HepG2 (cell line): ENCODE measurements around the gene PPAN. TPM values are rescaled to one million over a fixed set of nuclear protein-coding genes. Genes with fewer than 3 reads are reported as not detected.

Source experiments
- ATAC-seq: fragments of 200-7000 bp; cut with Tn5 transposase; 3 replicates; pipeline ENCODE4 v1.9.1; 2020; ENCODE audit warnings: mild to moderate bottlenecking, moderate library complexity
- BruUV-seq: library from RNA; stranded (reverse); fragments of 400-500 nt; replicated peaks from 2 replicates; lab custom pipeline; 2021; lab: Mats Ljungman, UMichigan
- CTCF ChIA-PET: fragments of 300-600 bp; formaldehyde crosslinking; extraction: SDS; loops from one replicate; lab custom pipeline; 2021; ENCODE audit warnings: low total read pairs, inconsistent platforms, low intra/inter-chr PET ratio; lab: Yijun Ruan, JAX
- POLR2A ChIA-PET: fragments of 350-600 bp; sonication (Branson Sonifier 250); formaldehyde crosslinking; loops from one replicate; lab custom pipeline; 2020; ENCODE audit warnings: antibody characterized with exemption, inconsistent platforms; lab: Yijun Ruan, JAX
- DNase-seq: peaks from one replicate; pipeline ENCODE4 v3.0.0-alpha.2; 2015; ENCODE audit warnings: low spot score
- FAIRE-seq: peaks from 3 replicates; lab custom pipeline; 2011; peaks lifted over from hg19 to GRCh38; lab: Jason Lieb, UNC
- H2AFZ ChIP-seq: one replicate; pipeline ENCODE4 v1.6.1; 2011; ENCODE audit warnings: low read length, inconsistent platforms
- H3K27ac ChIP-seq: fragments of 300-600 bp; 3 replicates; pipeline ENCODE4 v1.8.0; 2011; ENCODE audit warnings: mixed run types, mild to moderate bottlenecking, mixed read lengths, low read length, inconsistent platforms; ENCODE audit not compliant: insufficient read depth; ENCODE audit errors: extremely low read length
- H3K27me3 ChIP-seq, 2 experiments: fragments of 200-600 bp in 1 of 2; 2 replicates in 1 of 2; 3 replicates in 1 of 2; pipeline versions ENCODE4 v1.6.0 to v1.8.0; 2011; ENCODE audit warnings: low read length in 2 of 2, mild to moderate bottlenecking in 2 of 2, moderate library complexity in 2 of 2, inconsistent platforms in 1 of 2; ENCODE audit not compliant: insufficient read depth in 2 of 2, control insufficient read depth in 1 of 2
- H3K36me3 ChIP-seq, 2 experiments: fragments of 200-600 bp in 1 of 2; replicated peaks in 1 of 2; 2 replicates in 1 of 2; 3 replicates in 1 of 2; pipeline versions ENCODE4 v1.5.1 to v1.8.0; 2011; ENCODE audit warnings: low read length in 2 of 2, inconsistent platforms in 1 of 2; ENCODE audit not compliant: insufficient read depth in 2 of 2, control insufficient read depth in 1 of 2
- H3K4me1 ChIP-seq: 2 replicates; pipeline ENCODE4 v1.5.1; 2012; ENCODE audit warnings: low read length, inconsistent platforms; ENCODE audit not compliant: insufficient read depth
- H3K4me2 ChIP-seq: 2 replicates; pipeline ENCODE4 v1.6.0; 2011; ENCODE audit warnings: low read depth, low read length, inconsistent platforms
- H3K4me3 ChIP-seq, 3 experiments: fragments of 200-600 bp in 1 of 3; sonication (generic), shearing (Covaris generic) in 1 of 3; replicated peaks in 1 of 3; 2 replicates each; pipeline ENCODE4 v1.5.1; 2011 to 2016; ENCODE audit warnings: low read length in 3 of 3, inconsistent platforms in 2 of 3, low read depth in 2 of 3, mild to moderate bottlenecking in 2 of 3, control low read depth in 1 of 3, mixed read lengths in 1 of 3; ENCODE audit not compliant: insufficient read depth in 1 of 3
- H3K79me2 ChIP-seq: one replicate; pipeline ENCODE4 v1.6.1; 2011; ENCODE audit warnings: low read length, inconsistent platforms; ENCODE audit not compliant: insufficient read depth
- H3K9ac ChIP-seq: 2 replicates; pipeline ENCODE4 v1.6.0; 2011; ENCODE audit warnings: mild to moderate bottlenecking, low read depth, low read length, inconsistent platforms; ENCODE audit not compliant: insufficient read depth
- H3K9me3 ChIP-seq: 2 replicates; pipeline ENCODE4 v1.5.1; 2012; ENCODE audit warnings: mild to moderate bottlenecking, low read length
- H4K20me1 ChIP-seq: 2 replicates; pipeline ENCODE4 v1.6.0; 2011; ENCODE audit warnings: inconsistent platforms, mild to moderate bottlenecking, low read length, moderate library complexity; ENCODE audit not compliant: insufficient read depth
- ARID2 ChIP-seq: sonication (generic); formaldehyde crosslinking; IDR thresholded peaks from 2 replicates; pipeline ENCODE4 v1.8.1; 2022; ENCODE audit warnings: mild to moderate bottlenecking, missing genetic modification reagents, borderline replicate concordance
- ATAD3A ChIP-seq: sonication (generic); formaldehyde crosslinking; IDR thresholded peaks from 2 replicates; pipeline ENCODE4 v1.4.0; 2020; ENCODE audit warnings: missing genetic modification reagents
- GMEB2 ChIP-seq: IDR thresholded peaks from 2 replicates; pipeline ENCODE4 v1.6.1; 2016; ENCODE audit warnings: missing biosample characterization, missing genetic modification reagents, low read depth
- MYNN ChIP-seq: sonication (generic); formaldehyde crosslinking; IDR thresholded peaks from 2 replicates; pipeline ENCODE4 v1.4.0; 2020; ENCODE audit warnings: mild to moderate bottlenecking, low read depth, missing genetic modification reagents
- SOX6 ChIP-seq, 2 experiments: fragments of 450-650 bp in 1 of 2; sonication (generic) in 1 of 2; formaldehyde crosslinking in 1 of 2; IDR thresholded peaks; 2 replicates each; pipeline versions ENCODE4 v1.4.0 to v1.6.1; 2017 to 2020; ENCODE audit warnings: antibody characterized with exemption in 1 of 2, mild to moderate bottlenecking in 1 of 2, missing genetic modification reagents in 1 of 2
- ZNF367 ChIP-seq: sonication (generic); formaldehyde crosslinking; IDR thresholded peaks from 2 replicates; pipeline ENCODE4 v1.4.0; 2020; ENCODE audit warnings: missing genetic modification reagents, borderline replicate concordance
- WGBS: methylation state at CpG from one replicate; pipeline ENCODE4 v1.1.6; 2017; ENCODE audit warnings: low lambda C conversion rate; 5-methylcytosine and 5-hydroxymethylcytosine counted together
- in situ Hi-C: cut with HindIII; loops from 2 replicates; pipeline ENCODE4 v1.10.0; 2017; ENCODE audit warnings: low pct_unique_long_range_greater_than_20kb; ENCODE audit not compliant: extremely low pct_ligation_motif_present
- intact Hi-C: fragments of 100-400 bp; cut with micrococcal nuclease; formaldehyde crosslinking; loops from one replicate; pipeline ENCODE4 v1.10.0; 2022; ENCODE audit not compliant: unreplicated experiment
- polyA plus RNA-seq, 8 experiments: library from polyadenylated mRNA; depleted of rRNA in 3 of 8; stranded (reverse) in 7 of 8; unstranded in 1 of 8; fragments of >200 nt; fragmentation: Illumina TruSeq in 4 of 8; extraction: Trizol in 4 of 8; gene quantifications; 2 replicates each; pipeline versions ENCODE4 v1.2.1 to v1.2.3, GENCODE V29; 2011 to 2016; ENCODE audit warnings: low read depth in 4 of 8, missing spikeins in 1 of 8, mixed read lengths in 1 of 8; ENCODE audit not compliant: insufficient read depth in 1 of 8
- total RNA-seq, 5 experiments: library from RNA; depleted of rRNA; stranded (reverse); fragments of >200 nt; fragmentation: Illumina TruSeq; extraction: Trizol; gene quantifications; 2 replicates each; pipeline ENCODE4 v1.2.3, GENCODE V29; 2016; ENCODE audit warnings: low read depth in 1 of 5
- TF ChIP-seq, protein P1 (sequence below): sonication (generic); formaldehyde crosslinking; IDR thresholded peaks from 2 replicates; pipeline ENCODE4 v1.4.0; 2020; ENCODE audit warnings: mild to moderate bottlenecking, missing genetic modification reagents
- TF ChIP-seq, protein P2 (sequence below): sonication (generic); formaldehyde crosslinking; IDR thresholded peaks from 2 replicates; pipeline ENCODE4 v1.5.1; 2020; ENCODE audit warnings: mild to moderate bottlenecking, missing genetic modification reagents, borderline replicate concordance

The PPAN gene
- total and polyA plus RNA-seq, 2 of the 13 experiments (the other 11 are each of a cell fraction or from before 2014, with no cell fraction given), result 36.2 to 41.9 TPM

DNA sequence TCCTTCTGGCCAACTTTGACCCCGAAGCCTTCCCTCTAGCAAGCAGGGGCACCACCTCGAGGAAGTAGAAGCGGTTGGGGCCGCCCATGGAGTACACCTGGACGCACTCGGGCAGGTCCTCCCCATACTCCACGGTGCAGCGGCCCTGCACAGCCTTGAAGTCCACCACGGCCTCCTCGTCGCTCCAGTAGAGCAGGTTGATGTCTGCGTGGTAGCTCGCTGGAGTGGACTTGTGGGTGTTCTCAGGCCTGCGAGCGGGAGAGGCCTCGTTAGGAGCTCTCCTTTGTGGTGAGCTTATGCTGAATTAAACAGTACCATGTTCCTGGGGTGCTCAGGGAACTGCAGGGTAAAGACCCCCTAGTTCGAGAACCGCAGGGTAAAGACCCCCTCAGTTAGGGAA lies 35.8 kb downstream of the PPAN start:
- BruUV-seq, result no TSS peak
- ChIA-PET POLR2A (no interaction called here), CTCF (no interaction called here)
- no peak for DNase-seq
- Histone ChIP-seq H3K27me3 (no peaks in the 10 kb centered on the region), H3K4me1 (no peaks in the 10 kb centered on the region), H2AFZ (no peak overlapping the region), H3K27ac (no peak overlapping the region), H4K20me1 (no peaks in the 10 kb centered on the region), H3K79me2 (no peaks in the 10 kb centered on the region), H3K9ac (no peak overlapping the region), H3K4me2 (no peak overlapping the region), H3K9me3 (no peaks in the 10 kb centered on the region), H3K4me3 (no peak overlapping the region), H3K36me3 (peaks cover 49 to 94% of the 10 kb centered on the region in 2 experiments)
- 99% methylated on average over 18 of the region's 18 CpGs for WGBS
- intact Hi-C loops (no loop called here), in situ Hi-C loops (no loop called here)
- ATAC-seq, result no peak
- FAIRE-seq, result no peak
- no peak for TF ChIP-seq ZNF367
- TF ChIP-seq SOX6 (IDR thresholded peaks at IDR 0.05), result no peak
- TF ChIP-seq SOX6 (CRISPR knock-in tag; IDR thresholded peaks at IDR 0.05), result no peak
- TF ChIP-seq, protein P1, sequence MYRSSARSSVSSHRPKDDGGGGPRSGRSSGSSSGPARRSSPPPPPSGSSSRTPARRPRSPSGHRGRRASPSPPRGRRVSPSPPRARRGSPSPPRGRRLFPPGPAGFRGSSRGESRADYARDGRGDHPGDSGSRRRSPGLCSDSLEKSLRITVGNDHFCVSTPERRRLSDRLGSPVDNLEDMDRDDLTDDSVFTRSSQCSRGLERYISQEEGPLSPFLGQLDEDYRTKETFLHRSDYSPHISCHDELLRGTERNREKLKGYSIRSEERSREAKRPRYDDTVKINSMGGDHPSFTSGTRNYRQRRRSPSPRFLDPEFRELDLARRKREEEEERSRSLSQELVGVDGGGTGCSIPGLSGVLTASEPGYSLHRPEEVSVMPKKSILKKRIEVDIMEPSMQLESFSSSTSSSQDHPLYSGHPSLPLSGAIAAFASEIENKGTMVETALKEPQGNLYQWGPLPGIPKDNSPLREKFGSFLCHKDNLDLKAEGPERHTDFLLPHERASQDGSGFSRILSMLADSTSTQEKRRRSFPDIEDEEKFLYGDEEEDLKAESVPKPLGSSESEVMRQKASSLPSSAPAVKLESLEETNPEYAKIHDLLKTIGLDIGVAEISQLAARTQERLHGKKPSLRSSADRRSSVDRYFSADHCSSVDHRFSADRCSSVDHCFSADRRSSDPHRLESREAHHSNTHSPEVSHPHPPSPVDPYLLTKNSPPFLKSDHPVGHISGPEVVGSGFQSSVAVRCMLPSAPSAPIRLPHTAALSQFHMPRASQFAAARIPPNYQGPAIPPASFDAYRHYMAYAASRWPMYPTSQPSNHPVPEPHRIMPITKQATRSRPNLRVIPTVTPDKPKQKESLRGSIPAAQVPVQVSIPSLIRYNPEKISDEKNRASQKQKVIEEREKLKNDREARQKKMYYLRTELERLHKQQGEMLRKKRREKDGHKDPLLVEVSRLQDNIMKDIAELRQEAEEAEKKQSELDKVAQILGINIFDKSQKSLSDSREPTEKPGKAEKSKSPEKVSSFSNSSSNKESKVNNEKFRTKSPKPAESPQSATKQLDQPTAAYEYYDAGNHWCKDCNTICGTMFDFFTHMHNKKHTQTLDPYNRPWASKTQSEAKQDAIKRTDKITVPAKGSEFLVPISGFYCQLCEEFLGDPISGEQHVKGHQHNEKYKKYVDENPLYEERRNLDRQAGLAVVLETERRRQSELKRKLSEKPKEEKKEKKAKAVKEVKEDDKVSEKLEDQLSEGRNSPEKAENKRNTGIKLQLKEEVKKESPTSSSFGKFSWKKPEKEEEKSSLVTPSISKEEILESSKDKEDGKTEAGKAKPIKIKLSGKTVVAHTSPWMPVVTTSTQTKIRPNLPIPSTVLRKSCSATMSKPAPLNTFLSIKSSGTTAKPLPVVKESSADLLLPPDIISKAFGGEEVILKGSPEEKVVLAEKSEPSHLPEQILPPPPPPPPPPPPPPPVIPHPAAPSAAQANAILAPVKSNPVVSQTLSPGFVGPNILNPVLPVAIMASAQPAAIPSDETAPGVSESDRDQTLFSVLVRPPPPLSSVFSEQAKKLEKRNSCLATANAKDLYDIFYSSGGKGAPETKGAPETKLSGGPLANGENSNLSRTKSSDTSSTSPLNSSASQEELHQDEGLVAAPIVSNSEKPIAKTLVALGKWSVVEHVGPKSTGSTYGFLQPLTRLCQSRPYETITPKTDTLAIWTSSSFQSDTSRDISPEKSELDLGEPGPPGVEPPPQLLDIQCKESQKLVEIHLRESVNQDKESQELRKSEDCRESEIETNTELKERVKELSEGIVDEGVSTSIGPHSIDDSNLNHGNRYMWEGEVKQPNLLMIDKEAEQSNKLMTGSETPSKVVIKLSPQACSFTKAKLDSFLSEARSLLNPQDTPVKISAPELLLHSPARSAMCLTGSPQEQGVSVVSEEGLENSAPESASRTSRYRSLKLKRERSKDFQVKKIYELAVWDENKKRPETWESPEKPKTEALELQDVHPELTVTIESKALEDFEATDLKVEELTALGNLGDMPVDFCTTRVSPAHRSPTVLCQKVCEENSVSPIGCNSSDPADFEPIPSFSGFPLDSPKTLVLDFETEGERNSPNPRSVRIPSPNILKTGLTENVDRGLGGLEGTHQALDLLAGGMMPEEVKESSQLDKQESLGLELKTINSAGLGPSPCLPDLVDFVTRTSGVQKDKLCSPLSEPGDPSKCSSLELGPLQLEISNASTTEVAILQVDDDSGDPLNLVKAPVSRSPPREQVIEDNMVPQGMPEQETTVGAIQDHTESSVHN, result no peak
- TF ChIP-seq ARID2 (CRISPR knock-in tag), result no peak
- TF ChIP-seq ATAD3A, result no peak
- no peak for TF ChIP-seq MYNN
- no peak for TF ChIP-seq GMEB2 (CRISPR knock-in tag)
- TF ChIP-seq, protein P2, sequence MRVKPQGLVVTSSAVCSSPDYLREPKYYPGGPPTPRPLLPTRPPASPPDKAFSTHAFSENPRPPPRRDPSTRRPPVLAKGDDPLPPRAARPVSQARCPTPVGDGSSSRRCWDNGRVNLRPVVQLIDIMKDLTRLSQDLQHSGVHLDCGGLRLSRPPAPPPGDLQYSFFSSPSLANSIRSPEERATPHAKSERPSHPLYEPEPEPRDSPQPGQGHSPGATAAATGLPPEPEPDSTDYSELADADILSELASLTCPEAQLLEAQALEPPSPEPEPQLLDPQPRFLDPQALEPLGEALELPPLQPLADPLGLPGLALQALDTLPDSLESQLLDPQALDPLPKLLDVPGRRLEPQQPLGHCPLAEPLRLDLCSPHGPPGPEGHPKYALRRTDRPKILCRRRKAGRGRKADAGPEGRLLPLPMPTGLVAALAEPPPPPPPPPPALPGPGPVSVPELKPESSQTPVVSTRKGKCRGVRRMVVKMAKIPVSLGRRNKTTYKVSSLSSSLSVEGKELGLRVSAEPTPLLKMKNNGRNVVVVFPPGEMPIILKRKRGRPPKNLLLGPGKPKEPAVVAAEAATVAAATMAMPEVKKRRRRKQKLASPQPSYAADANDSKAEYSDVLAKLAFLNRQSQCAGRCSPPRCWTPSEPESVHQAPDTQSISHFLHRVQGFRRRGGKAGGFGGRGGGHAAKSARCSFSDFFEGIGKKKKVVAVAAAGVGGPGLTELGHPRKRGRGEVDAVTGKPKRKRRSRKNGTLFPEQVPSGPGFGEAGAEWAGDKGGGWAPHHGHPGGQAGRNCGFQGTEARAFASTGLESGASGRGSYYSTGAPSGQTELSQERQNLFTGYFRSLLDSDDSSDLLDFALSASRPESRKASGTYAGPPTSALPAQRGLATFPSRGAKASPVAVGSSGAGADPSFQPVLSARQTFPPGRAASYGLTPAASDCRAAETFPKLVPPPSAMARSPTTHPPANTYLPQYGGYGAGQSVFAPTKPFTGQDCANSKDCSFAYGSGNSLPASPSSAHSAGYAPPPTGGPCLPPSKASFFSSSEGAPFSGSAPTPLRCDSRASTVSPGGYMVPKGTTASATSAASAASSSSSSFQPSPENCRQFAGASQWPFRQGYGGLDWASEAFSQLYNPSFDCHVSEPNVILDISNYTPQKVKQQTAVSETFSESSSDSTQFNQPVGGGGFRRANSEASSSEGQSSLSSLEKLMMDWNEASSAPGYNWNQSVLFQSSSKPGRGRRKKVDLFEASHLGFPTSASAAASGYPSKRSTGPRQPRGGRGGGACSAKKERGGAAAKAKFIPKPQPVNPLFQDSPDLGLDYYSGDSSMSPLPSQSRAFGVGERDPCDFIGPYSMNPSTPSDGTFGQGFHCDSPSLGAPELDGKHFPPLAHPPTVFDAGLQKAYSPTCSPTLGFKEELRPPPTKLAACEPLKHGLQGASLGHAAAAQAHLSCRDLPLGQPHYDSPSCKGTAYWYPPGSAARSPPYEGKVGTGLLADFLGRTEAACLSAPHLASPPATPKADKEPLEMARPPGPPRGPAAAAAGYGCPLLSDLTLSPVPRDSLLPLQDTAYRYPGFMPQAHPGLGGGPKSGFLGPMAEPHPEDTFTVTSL (CRISPR knock-in tag), result no peak
